SH-SY5Y (cell line): ENCODE data around the gene KCNB1.

Experiments used
- GATA2 ChIP-seq: IDR thresholded peaks from 2 replicates; pipeline ENCODE4 v1.6.1; 2011; ENCODE audit warnings: mild to moderate bottlenecking, low read depth, low read length
- GATA3 ChIP-seq: IDR thresholded peaks from 2 replicates; pipeline ENCODE4 v1.6.1; 2011; ENCODE audit warnings: low read depth, mild to moderate bottlenecking, low read length, moderate library complexity

DNA sequence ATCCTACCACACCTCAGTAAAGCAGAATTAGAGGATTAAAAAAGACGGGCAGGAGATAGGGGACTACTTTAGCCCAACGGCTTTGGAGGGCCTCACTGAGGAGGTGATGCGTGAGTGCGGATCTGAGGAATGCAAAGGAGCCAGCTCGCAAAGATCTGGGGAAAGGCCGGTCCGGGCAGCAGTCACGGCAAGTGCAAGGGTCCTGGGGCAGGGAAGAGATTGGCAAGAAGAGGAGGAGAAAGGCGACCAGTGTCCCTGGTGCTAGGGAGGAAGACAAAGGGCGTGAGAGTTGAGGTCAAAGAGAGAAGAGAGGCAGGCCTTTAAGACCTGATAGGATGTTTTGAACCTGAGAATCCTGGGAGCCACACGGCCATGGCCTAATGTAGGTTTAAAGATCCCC, 86.8 kb downstream of the KCNB1 start:
- no peak for TF ChIP-seq GATA3
- TF ChIP-seq GATA2, result no peak
